ENCODE results near the gene ZNF138.
"Not testable (repeated sequence)": the region's sequence is repeated elsewhere in the genome, so short reads cannot be mapped to it uniquely, and the experiment has no call there.

Gene ZNF138

DNA sequence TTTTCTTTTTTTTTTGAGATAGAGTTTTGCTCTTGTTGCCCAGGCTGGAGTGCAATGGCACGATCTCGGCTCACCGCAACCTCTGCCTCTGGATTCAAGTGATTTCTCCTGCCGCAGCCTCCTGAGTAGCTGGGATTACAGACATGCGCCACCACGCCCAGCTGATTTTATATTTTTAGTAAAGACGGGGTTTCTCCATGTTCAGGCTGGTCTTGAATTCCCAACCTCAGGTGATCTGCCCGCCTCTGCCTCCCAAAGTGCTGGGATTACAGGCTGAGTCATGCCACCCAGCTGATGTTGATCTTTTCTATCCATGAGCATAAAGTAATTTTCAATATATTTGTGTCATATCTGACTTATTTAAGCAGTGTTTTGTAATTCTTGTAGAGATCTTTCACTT, 4.9 kb downstream of the ZNF138 start:
- Mint-ChIP-seq H3K27ac (peak overlapping the region; percentile 14), H3K4me1 (peaks cover 13 to 45% of the 10 kb centered on the region in 2 donors), H3K36me3 (peaks cover 32 to 60% of the 10 kb centered on the region in 2 donors)
- not testable (repeated sequence) for H3K9me3 Mint-ChIP-seq; DNase-seq; H3K4me3 Mint-ChIP-seq; ATAC-seq (replicated peaks); H3K27me3 Mint-ChIP-seq

DNA sequence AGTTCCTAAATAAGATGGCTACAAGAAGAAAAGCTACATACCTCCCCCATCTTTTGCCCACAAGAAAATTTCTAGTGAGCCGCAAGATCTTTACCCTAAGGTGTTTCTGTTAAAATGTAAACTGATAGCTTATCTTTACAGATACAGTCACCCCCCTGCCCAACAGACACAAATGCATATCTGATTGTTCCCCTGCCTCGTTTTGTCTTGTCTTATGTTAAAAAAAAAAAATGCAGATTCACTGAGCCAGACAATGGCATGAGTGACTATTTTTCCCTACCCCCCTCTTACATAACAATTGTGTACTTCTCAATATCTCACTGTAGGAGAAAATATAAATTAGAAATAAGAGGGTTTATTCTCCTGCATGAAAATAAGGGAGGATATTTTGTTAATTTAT, 8.5 kb downstream of the ZNF138 start:
- H3K4me1 Mint-ChIP-seq: peaks cover 2 to 26% of the 10 kb centered on the region in 2 donors
- H3K36me3 Mint-ChIP-seq: peaks cover 42 to 68% of the 10 kb centered on the region in 2 donors
- H3K9me3 Mint-ChIP-seq: peaks cover 0 to 3% of the 10 kb centered on the region in 2 donors
- ATAC-seq (replicated peaks) (no peak), DNase-seq (no peak)
- H3K27me3 Mint-ChIP-seq: no peaks in the 10 kb centered on the region
- no peak overlapping the region for H3K4me3 Mint-ChIP-seq
- no peak overlapping the region for H3K27ac Mint-ChIP-seq

DNA sequence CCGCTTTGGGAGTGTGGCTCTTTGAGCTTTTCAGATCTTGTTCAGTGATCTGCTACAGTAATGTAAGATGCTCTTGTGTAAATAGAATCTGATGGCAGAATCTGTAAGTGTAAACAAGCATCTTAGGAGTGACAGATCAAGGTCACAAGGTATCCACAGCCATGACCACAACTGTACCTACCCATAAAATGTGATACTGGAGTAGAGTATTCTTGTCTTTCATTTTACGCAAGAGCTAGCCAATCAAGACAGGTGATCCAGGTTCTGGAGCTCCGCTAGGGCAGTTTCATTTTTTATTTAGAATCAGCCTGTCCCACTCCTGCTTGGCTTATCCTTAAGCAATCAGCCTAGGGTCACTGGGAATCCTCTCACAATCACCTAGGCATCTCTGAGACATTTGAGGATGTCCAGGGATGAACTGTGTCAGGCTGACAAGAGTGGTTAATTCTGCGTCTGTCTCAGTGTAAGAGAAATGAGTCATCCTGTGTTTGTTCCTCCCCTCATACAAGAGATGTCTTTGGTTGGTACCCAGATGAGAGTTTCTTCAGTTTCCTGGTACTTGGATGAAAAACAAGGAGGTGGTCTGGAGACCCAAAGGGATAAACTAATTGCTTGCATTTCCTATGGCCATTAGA, 13.6 kb downstream of the ZNF138 start:
- Mint-ChIP-seq H3K4me1 (peaks cover 0 to 2% of the 10 kb centered on the region in 2 donors), H3K27ac (no peak overlapping the region), H3K36me3 (peaks cover 31 to 48% of the 10 kb centered on the region in 2 donors), H3K9me3 (peaks cover 0 to 3% of the 10 kb centered on the region in 2 donors), H3K27me3 (no peaks in the 10 kb centered on the region), H3K4me3 (no peak overlapping the region)
- ATAC-seq (replicated peaks) (no peak), DNase-seq (no peak)

DNA sequence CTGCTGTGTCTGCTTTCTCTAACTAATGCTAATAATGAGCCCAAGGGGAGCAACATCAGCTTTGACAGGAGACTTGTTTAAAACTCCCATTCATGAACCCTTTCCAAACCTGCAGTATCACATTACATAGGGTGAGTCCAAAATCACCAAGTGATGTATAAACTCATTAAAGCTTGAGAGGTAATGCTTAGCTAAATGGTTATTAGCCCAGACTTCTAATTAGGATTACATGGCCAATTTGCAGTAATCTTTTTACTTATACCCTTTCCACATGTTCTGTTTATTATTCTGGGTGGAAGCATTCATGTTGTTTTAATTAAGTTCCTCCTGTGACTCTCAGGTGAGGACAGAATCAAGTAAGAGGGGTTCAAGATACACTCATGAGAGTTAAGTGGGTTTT, 17.5 kb downstream of the ZNF138 start:
- no peak overlapping the region for H3K4me3 Mint-ChIP-seq
- H3K9me3 Mint-ChIP-seq: no peaks in the 10 kb centered on the region
- no peak for ATAC-seq (replicated peaks)
- H3K36me3 Mint-ChIP-seq: peaks cover 32 to 56% of the 10 kb centered on the region in 2 donors
- no peak for DNase-seq
- H3K27ac Mint-ChIP-seq: no peak overlapping the region
- H3K27me3 Mint-ChIP-seq: no peaks in the 10 kb centered on the region
- H3K4me1 Mint-ChIP-seq: peaks cover 5 to 14% of the 10 kb centered on the region in 2 donors

DNA sequence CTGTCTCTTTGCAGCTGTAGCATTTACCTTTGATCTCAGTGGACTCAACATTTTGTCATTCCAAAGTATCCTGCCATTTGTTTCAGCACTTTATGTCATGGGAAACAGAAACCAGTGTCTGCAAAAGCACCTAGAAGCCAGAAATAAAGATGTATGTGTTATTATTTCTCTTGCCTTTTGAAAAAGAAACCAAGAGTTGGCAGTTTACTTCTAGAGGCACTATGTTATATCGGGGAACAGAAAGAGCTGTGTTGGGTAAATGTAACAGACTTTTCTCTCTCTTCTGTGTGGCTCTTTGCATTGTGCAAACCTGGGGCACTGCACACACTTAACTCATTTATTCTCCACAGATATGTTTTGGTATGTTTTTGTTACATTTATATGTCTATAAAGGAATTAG, 36.7 kb downstream of the ZNF138 start:
- ATAC-seq (replicated peaks): no peak
- Mint-ChIP-seq H3K36me3 (peaks cover 35 to 52% of the 10 kb centered on the region in 2 donors), H3K9me3 (peaks cover 16 to 19% of the 10 kb centered on the region in 2 donors), H3K4me3 (no peak overlapping the region), H3K27ac (no peak overlapping the region), H3K4me1 (no peaks in the 10 kb centered on the region), H3K27me3 (no peaks in the 10 kb centered on the region)
- no peak for DNase-seq

DNA sequence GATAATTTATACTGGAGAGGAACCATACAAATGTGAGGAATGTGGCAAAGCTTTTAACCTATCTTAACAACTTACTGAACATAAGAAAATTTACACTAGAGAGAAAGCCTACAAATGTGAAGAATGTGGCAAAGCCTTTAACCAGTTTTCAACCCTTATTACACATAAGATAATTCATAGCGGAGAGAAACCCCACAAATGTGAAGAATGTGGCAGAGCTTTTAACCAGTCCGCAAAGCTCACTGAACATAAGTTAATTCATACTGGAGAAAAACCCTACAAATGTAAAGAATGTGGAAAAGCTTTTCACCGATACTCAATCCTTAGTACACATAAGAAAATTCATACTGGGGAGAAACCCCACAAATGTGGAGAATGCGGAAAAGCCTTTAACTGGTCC, 37.9 kb downstream of the ZNF138 start:
- ATAC-seq (replicated peaks) (no peak), DNase-seq (no peak)
- Mint-ChIP-seq H3K27ac (no peak overlapping the region), H3K4me3 (no peak overlapping the region), H3K4me1 (no peaks in the 10 kb centered on the region), H3K27me3 (no peaks in the 10 kb centered on the region), H3K9me3 (peaks cover 19 to 21% of the 10 kb centered on the region in 2 donors), H3K36me3 (peaks cover 35 to 56% of the 10 kb centered on the region in 2 donors)

DNA sequence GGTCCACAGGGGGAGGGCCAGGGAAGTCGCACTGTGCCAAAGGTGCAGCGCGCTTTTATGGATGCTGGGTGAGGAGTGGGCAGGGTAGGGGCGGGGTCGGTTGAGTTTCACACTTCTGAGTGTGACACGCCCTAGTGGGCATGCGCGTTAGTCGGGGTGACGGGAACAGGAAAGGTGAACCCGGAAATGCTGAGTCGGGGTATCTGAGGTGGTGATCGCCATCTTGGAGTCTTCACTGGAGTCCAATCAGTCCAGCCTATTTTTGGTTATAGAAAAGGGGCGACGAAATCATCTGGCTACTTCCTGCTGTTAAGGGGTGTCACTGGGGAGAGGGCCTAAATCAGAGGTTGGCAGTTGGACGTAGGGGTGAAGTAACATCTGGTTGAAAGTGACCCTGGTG, 40.8 kb downstream of the ZNF138 start:
- Mint-ChIP-seq H3K4me3 (no peak overlapping the region), H3K36me3 (peaks cover 38 to 66% of the 10 kb centered on the region in 2 donors), H3K9me3 (peaks cover 36 to 39% of the 10 kb centered on the region in 2 donors), H3K27ac (no peak overlapping the region), H3K27me3 (no peaks in the 10 kb centered on the region), H3K4me1 (no peaks in the 10 kb centered on the region)
- no peak for ATAC-seq (replicated peaks)
- no peak for DNase-seq

DNA sequence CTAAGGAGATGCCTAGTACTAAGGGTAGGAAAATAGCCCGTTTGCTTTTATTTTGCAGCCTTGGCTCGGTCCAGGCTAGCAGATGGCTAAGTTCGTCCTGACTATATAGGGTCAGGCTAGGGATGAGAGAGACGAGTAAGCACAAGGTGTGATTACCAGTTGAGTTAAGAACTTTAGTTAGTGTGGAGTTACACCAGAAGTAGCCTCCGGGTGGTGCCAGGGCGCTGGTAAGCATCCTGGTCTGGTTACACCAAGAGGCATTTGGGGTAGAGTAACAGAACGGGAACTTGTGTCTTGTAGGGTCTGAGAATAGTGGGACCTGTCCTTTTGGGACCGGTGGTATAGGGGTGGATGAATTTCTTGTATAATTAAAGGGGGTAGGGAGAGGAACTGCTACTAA, 41.6 kb downstream of the ZNF138 start:
- peaks cover 31 to 57% of the 10 kb centered on the region in 2 donors for H3K36me3 Mint-ChIP-seq
- not testable (repeated sequence) for H3K27me3 Mint-ChIP-seq; DNase-seq; H3K4me3 Mint-ChIP-seq; H3K27ac Mint-ChIP-seq; H3K4me1 Mint-ChIP-seq; ATAC-seq (replicated peaks)
- peaks cover 36 to 39% of the 10 kb centered on the region in 2 donors for H3K9me3 Mint-ChIP-seq

DNA sequence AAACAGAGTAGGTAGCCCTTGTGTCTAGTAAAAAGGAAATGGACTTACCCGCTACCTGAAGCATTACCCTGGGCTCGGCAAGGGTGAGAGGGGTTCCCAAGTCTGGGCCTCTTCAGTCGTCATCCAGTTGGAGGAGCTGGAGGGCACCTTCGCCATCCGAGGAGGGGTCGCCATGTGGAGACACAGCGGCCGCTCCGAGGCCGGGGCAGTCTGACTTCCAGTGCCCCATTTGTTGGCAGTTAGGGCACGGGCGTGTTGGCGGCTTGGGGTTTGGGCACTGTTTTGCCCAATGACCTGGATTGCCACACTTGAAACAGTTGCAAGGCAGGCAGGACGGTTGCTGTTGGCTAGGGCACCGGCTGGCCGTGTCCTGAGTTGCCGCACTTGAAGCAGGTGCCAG, 43.8 kb downstream of the ZNF138 start:
- peaks cover 30 to 35% of the 10 kb centered on the region in 2 donors for H3K9me3 Mint-ChIP-seq
- peaks cover 11 to 35% of the 10 kb centered on the region in 2 donors for H3K36me3 Mint-ChIP-seq
- H3K4me1 Mint-ChIP-seq; DNase-seq; H3K27ac Mint-ChIP-seq; H3K27me3 Mint-ChIP-seq; H3K4me3 Mint-ChIP-seq; ATAC-seq (replicated peaks): not testable (repeated sequence)

DNA sequence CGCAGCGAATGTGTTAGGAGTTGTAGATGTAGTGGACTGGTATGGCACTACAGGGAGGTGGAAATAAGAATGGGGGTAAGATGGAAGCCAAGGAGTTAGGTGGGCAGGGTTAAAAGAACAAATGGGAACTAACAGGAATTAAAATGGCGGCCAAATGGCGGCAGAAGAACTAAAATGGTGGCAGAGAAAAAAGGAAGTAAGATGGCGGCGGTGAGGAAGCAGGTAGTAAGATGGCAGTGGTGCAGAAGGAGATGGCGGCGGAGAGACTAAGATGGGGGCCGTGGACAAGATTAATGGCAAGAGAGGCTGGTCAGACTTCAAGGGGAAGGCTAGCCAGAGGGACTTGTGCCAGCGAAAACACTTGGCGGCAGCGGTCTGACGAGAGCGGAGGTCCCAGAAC, 44.5 kb downstream of the ZNF138 start:
- Mint-ChIP-seq H3K27me3 (no peaks in the 10 kb centered on the region), H3K9me3 (peaks cover 30 to 35% of the 10 kb centered on the region in 2 donors)

DNA sequence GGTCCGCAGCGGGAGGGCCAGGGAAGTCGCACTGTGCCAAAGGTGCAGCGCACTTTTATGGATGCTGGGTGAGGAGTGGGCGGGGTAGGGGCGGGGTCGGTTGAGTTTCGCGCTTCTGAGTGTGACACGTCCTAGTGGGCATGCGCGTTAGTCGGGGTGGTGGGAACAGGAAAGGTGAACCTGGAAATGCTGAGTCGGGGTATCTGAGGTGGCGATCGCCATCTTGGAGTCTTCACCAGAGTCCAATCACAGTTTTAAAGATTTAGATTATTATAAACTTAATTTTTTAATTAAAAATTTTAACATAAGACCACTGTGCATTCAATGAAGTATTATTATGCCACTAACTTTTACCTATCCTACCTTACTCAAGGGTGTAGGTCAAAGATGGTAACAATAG, 45.7 kb downstream of the ZNF138 start:
- H3K4me3 Mint-ChIP-seq: no peak overlapping the region
- H3K9me3 Mint-ChIP-seq: peaks cover 26 to 33% of the 10 kb centered on the region in 2 donors
- H3K36me3 Mint-ChIP-seq: peaks cover 11 to 32% of the 10 kb centered on the region in 2 donors
- no peaks in the 10 kb centered on the region for H3K4me1 Mint-ChIP-seq
- DNase-seq (no peak), ATAC-seq (replicated peaks) (no peak)
- H3K27me3 Mint-ChIP-seq: no peaks in the 10 kb centered on the region
- H3K27ac Mint-ChIP-seq: no peak overlapping the region

More for the DNA sequence above, 44.5 kb downstream of the ZNF138 start:
- ATAC-seq (replicated peaks) (no peak), DNase-seq (no peak)
- Mint-ChIP-seq H3K27ac (no peak overlapping the region), H3K4me1 (no peaks in the 10 kb centered on the region), H3K36me3 (peaks cover 11 to 35% of the 10 kb centered on the region in 2 donors), H3K4me3 (no peak overlapping the region)

DNA sequence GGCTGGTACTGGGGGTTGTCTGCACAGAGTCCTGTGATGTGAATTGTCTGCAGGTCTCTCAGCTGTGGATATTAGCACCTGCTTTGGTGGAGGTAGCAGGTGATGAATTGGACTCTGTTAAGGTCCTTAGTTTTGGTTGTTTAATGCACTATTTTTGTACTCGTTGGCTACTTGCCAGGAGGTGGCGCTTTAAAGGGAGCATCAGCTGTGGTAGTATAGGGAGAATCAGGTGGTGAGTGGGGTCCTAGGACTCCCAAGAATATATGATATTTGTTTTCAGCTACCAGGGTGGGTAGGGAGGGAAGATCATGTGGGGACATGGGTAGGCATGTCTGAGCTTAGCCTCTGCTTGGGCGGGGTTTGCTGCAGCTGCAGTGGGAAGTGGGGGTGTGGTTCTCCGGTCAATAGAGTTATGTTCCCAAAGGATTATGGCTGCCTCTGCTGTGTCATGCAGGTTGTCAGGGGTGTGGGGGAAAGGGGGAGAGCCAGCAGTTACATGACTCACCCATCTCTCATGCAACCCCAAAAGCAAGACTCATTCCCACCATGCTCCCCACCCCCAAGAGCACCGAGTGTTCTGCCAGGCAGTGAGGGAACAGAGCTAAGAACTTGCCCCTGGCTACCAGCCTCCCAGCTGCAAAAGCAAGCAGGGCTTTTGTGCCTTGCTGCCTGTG, 55.2 kb downstream of the ZNF138 start:
- no peak for DNase-seq
- ATAC-seq (replicated peaks): no peak
- peaks cover 6 to 9% of the 10 kb centered on the region in 2 donors for H3K9me3 Mint-ChIP-seq
- peaks cover 5 to 12% of the 10 kb centered on the region in 2 donors for H3K36me3 Mint-ChIP-seq
- no peak overlapping the region for H3K4me3 Mint-ChIP-seq
- no peak overlapping the region for H3K27ac Mint-ChIP-seq
- H3K27me3 Mint-ChIP-seq: no peaks in the 10 kb centered on the region
- H3K4me1 Mint-ChIP-seq: no peaks in the 10 kb centered on the region

DNA sequence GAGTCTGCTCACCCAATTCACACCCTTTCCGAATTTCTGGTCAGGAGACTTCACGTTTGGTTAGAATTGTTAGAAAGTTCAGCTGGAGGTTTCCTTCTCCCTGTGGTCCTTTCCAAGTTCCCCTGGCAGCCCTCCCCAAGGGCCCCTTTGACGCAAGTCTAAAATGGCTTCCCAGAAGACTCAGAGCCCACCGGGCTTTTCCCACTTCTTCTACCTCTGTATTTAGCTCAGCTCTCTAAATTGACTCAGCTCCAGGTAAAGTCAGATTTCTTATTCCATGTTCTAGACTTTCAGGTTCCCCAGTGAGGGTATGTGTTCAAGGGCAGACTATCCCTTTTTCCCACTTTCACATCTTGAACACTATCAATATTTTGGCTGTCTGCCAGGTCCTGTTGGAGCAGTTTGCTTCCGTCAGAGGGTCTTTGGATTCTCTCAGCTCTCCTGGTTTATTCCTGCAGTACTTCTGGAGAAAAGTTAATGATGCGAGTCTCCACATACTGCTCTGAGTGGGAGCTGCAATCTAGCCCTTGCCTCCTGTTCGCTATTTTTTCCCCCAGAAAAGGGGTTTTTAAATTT, 55.8 kb downstream of the ZNF138 start:
- DNase-seq (no peak), ATAC-seq (replicated peaks) (no peak)
- peaks cover 5 to 12% of the 10 kb centered on the region in 2 donors for H3K36me3 Mint-ChIP-seq
- H3K4me1 Mint-ChIP-seq: no peaks in the 10 kb centered on the region
- no peak overlapping the region for H3K27ac Mint-ChIP-seq
- no peaks in the 10 kb centered on the region for H3K27me3 Mint-ChIP-seq
- H3K4me3 Mint-ChIP-seq: no peak overlapping the region
- peaks cover 5 to 9% of the 10 kb centered on the region in 2 donors for H3K9me3 Mint-ChIP-seq

DNA sequence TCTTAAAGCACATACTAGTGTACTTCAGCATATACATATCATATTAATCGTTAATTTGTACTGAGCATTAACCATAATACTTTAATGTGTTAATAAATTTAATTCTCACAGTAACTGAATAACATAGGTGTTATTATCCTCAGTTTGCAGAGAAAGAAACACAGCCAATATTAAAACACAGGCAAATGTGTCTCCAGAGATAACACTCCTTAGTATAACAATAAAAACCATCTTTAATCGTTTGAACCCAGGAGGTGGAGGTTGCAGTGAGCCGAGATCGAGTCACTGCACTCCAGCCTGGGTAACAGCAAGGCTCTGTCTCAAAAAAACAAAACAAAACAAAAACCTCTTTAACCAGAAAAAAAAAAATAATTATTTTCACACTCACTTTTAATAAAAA, 59.5 kb downstream of the ZNF138 start:
- H3K4me3 Mint-ChIP-seq: no peak overlapping the region
- H3K36me3 Mint-ChIP-seq: peaks cover 5 to 8% of the 10 kb centered on the region in 2 donors
- H3K27ac Mint-ChIP-seq: no peak overlapping the region
- peaks cover 0 to 3% of the 10 kb centered on the region in 2 donors for H3K9me3 Mint-ChIP-seq
- no peaks in the 10 kb centered on the region for H3K27me3 Mint-ChIP-seq
- ATAC-seq (replicated peaks) (no peak), DNase-seq (no peak)
- no peaks in the 10 kb centered on the region for H3K4me1 Mint-ChIP-seq

DNA sequence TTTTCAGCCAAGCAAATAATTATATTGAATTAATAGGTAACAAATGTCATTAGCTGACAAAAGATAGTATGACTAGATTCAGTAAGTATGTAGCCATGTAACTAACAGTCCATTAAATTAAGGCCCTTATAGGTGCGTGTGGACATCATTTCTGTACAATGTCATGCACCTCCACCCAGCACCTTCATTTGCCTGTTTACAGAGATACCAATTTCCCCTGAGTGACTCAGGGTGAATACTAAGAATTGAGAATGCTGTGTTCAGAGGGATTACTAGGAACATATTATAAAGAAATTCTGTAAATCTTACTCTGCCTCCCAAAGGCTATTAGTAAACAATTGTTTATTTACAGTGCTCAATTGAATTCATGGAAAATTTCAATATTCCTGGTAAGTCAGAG, 60.7 kb downstream of the ZNF138 start:
- no peak for ATAC-seq (replicated peaks)

More for the DNA sequence above, 60.7 kb downstream of the ZNF138 start:
- Mint-ChIP-seq H3K4me3 (no peak overlapping the region), H3K4me1 (no peaks in the 10 kb centered on the region), H3K9me3 (peaks cover 2 to 3% of the 10 kb centered on the region in 2 donors), H3K36me3 (peaks cover 4 to 6% of the 10 kb centered on the region in 2 donors), H3K27me3 (no peaks in the 10 kb centered on the region), H3K27ac (no peak overlapping the region)
- no peak for DNase-seq
